ENCODE measurements around the gene TOX2. TPM values are rescaled to one million over a fixed set of nuclear protein-coding genes. Genes with fewer than 3 reads are reported as not detected.

Gene TOX2
- total and polyA plus RNA-seq, 2 of the 8 experiments (the other 6 are each of a cell fraction or from before 2014, with no cell fraction given): 1.8 to 3.4 TPM

DNA sequence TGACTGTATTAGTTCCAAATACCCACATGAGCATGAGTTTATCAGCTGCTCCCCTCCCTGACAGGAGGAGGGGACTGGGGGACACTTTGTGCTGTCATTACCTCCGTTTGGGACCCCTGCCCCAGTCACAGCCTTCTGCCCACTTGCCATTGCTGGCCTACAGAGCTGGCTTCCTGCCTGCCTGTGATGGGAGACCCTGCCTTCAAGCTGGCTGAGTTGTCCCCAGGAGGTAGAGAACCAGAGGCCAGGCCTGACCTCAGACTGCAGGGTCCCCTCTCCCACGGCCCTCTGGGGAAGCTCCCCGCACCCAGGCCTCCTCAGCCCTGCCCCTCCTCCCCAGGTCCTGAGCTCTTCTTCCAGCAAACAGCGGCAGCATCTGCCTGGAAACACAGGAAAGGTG, 166.8 kb downstream of the TOX2 start:
- H3K4me3 ChIP-seq (ENCODE audit: extremely low read depth in 1 of 4, insufficient read depth in 2 of 4, low read depth in 3 of 4, low read length in 4 of 4): no peak overlapping the region
- no peaks in the 10 kb centered on the region for H3K79me2 ChIP-seq (ENCODE audit: control insufficient read depth in 1 of 2, insufficient read depth in 2 of 2, low read length in 2 of 2)
- H3K9ac ChIP-seq (replicated peaks in 1 of 4; ENCODE audit: extremely low read depth in 1 of 4, low read depth in 3 of 4, low read length in 3 of 4): no peak overlapping the region
- H2AFZ ChIP-seq (ENCODE audit: low read length): no peak overlapping the region
- H3K79me1 ChIP-seq (ENCODE audit: low read depth, low read length): no peaks in the 10 kb centered on the region; the same call in 1 of the 2 replicates
- no peak overlapping the region for H3K18ac ChIP-seq (ENCODE audit: extremely low read depth, low read length)
- H3K4me1 ChIP-seq (replicated peaks in 1 of 4; ENCODE audit: control insufficient read depth in 3 of 4, insufficient read depth in 4 of 4, low read length in 3 of 4): no peaks in the 10 kb centered on the region
- POLR2A ChIA-PET (ENCODE audit: partially characterized antibody): interaction anchor here (1.1 kb wide), 2 partner anchors 370 to 623 kb away, joined by 3 read pairs; no protein-coding TSS in a partner anchor
- H3K27ac ChIP-seq (ENCODE audit: low read depth, low read length): no peak overlapping the region
- no peak overlapping the region for H4K8ac ChIP-seq (ENCODE audit: extremely low read depth, insufficient read depth, low read length)
- no peak overlapping the region for H2AK5ac ChIP-seq (ENCODE audit: low read depth, low read length)
- no peak overlapping the region for H3K56ac ChIP-seq (replicated peaks; ENCODE audit: insufficient read length, low read depth, low read length)
- no peak overlapping the region for H3K23ac ChIP-seq (ENCODE audit: insufficient read length)
- H3K4ac ChIP-seq (replicated peaks; ENCODE audit: insufficient read length, low read depth, low read length): no peak overlapping the region
- H4K20me1 ChIP-seq (replicated peaks in 1 of 2; ENCODE audit: control insufficient read depth in 1 of 2, insufficient read depth in 2 of 2, low read length in 2 of 2): no peaks in the 10 kb centered on the region
- no peaks in the 10 kb centered on the region for H3K23me2 ChIP-seq (ENCODE audit: low read depth, low read length)
- DNase-seq (ENCODE audit: low read depth in 1 of 2, low spot score in 2 of 2): no peak
- CTCF ChIA-PET (ENCODE audit: partially characterized antibody): interaction anchor here (0.6 to 8.1 kb wide), 14 partner anchors 9 to 543 kb away, joined by 3 to 98 read pairs (median 3); no protein-coding TSS in a partner anchor
- FAIRE-seq: no peak
- H3K27me3 ChIP-seq (replicated peaks in 1 of 4; ENCODE audit: control insufficient read depth in 3 of 4, extremely low read depth in 1 of 4, insufficient read depth in 3 of 4, low read length in 3 of 4): no peaks in the 10 kb centered on the region
- H3K9me3 ChIP-seq (ENCODE audit: insufficient read depth in 2 of 2, low read depth in 1 of 2, low read length in 1 of 2): no peaks in the 10 kb centered on the region
- 87% methylated on average over 3 of the region's 4 CpGs; no CpG with 5 or more reads in 1 of the 2 experiments for WGBS, 2 experiments (ENCODE audit: extremely low coverage in 1 of 2, insufficient coverage in 1 of 2, insufficient read length in 1 of 2, insufficient replicate concordance in 2 of 2, low coverage in 1 of 2, low lambda C conversion rate in 2 of 2, missing lambda C conversion rate in 1 of 2)
- H4K91ac ChIP-seq (replicated peaks; ENCODE audit: insufficient read length, low read length): no peak overlapping the region
- no peak overlapping the region for H2BK5ac ChIP-seq (ENCODE audit: low read depth, low read length)
- H3K14ac ChIP-seq (ENCODE audit: insufficient read length): no peak overlapping the region
- no peak overlapping the region for H4K5ac ChIP-seq (ENCODE audit: insufficient read length, low read depth, low read length)
- H3K36me3 ChIP-seq (ENCODE audit: control insufficient read depth in 2 of 4, insufficient read depth in 4 of 4, low read length in 3 of 4): no peaks in the 10 kb centered on the region
- no peak overlapping the region for H2BK20ac ChIP-seq (ENCODE audit: low read length)
- H2BK15ac ChIP-seq (ENCODE audit: low read length): no peak overlapping the region
- no peak overlapping the region for H2BK12ac ChIP-seq (ENCODE audit: low read depth, low read length)
- no peak overlapping the region for H3K4me2 ChIP-seq (ENCODE audit: insufficient read depth in 1 of 2, low read depth in 2 of 2, low read length in 2 of 2)
- H2BK120ac ChIP-seq (replicated peaks; ENCODE audit: low read depth, low read length): no peak overlapping the region
- TF ChIP-seq POLR2A (IDR thresholded peaks at IDR 0.05; ENCODE audit: control extremely low read depth in 1 of 2, low read depth in 2 of 2, low read length in 2 of 2): no peak
- TF ChIP-seq, protein P1, sequence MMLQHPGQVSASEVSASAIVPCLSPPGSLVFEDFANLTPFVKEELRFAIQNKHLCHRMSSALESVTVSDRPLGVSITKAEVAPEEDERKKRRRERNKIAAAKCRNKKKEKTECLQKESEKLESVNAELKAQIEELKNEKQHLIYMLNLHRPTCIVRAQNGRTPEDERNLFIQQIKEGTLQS (IDR thresholded peaks at IDR 0.05; ENCODE audit: insufficient read depth, low read depth, low read length): no peak
- no peak for TF ChIP-seq CBX5 (IDR thresholded peaks at IDR 0.05; ENCODE audit: low read depth, low read length)
- no peak for TF ChIP-seq JUN (IDR thresholded peaks at IDR 0.05; ENCODE audit: low read depth, low read length)
- TF ChIP-seq RNF2 (IDR thresholded peaks at IDR 0.05; ENCODE audit: borderline replicate concordance, low read depth, low read length, missing control alignments, poor library complexity, severe bottlenecking): no peak

Data from H1 (cell line).